Measurements from ENCODE around the gene PLEKHA6. TPM values are rescaled to one million over a fixed set of nuclear protein-coding genes. Genes with fewer than 3 reads are reported as not detected.

Gene PLEKHA6
- total and polyA plus RNA-seq, 2 of the 8 experiments (the other 6 are each of a cell fraction or from before 2014, with no cell fraction given), result 4.8 to 20.2 TPM

DNA sequence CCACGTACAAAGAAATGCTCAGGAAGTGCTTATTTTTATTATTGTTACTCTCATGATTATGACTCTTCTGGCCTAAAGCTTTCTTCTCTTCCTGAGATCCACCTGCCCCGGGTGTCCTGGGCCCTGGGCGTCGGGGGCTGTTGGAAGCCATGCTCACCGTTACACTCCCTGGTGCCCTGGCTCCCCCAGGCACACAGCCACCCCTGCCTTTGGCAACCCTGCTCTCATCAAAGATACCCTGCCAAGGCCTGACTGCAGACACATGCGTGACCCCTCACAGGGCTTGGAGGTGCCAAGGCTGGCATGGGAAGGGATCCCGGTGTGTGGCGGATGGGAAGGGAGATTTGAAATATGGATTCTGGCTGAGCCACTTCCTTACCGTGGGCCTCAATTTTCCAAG is 160.2 kb downstream of the PLEKHA6 start:
- H2BK20ac ChIP-seq (ENCODE audit: low read length), result no peak overlapping the region
- no peak for TF ChIP-seq EGR1 (IDR thresholded peaks at IDR 0.05; ENCODE audit: borderline replicate concordance, low read depth, low read length)
- TF ChIP-seq ZNF274 (IDR thresholded peaks at IDR 0.05; ENCODE audit: borderline replicate concordance, extremely low read depth, low read length), result no peak
- no peak for TF ChIP-seq MAFK (IDR thresholded peaks at IDR 0.05; ENCODE audit: low read depth, low read length)
- no peak for TF ChIP-seq GTF2F1 (IDR thresholded peaks at IDR 0.05; ENCODE audit: borderline replicate concordance, low read depth, low read length)
- TF ChIP-seq CHD1 (IDR thresholded peaks at IDR 0.05; ENCODE audit: low read depth, low read length), result no peak
- TF ChIP-seq TAF1 (IDR thresholded peaks at IDR 0.05; ENCODE audit: low read depth, low read length), result no peak
- TF ChIP-seq, protein P1, sequence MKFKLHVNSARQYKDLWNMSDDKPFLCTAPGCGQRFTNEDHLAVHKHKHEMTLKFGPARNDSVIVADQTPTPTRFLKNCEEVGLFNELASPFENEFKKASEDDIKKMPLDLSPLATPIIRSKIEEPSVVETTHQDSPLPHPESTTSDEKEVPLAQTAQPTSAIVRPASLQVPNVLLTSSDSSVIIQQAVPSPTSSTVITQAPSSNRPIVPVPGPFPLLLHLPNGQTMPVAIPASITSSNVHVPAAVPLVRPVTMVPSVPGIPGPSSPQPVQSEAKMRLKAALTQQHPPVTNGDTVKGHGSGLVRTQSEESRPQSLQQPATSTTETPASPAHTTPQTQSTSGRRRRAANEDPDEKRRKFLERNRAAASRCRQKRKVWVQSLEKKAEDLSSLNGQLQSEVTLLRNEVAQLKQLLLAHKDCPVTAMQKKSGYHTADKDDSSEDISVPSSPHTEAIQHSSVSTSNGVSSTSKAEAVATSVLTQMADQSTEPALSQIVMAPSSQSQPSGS (IDR thresholded peaks at IDR 0.05; ENCODE audit: low read length), result no peak
- no peak for TF ChIP-seq SUZ12 (IDR thresholded peaks at IDR 0.05; ENCODE audit: low read length)
- TF ChIP-seq BCL11A (IDR thresholded peaks at IDR 0.05; ENCODE audit: low read depth in 2 of 2, low read length in 2 of 2), result no peak
- TF ChIP-seq, protein P2, sequence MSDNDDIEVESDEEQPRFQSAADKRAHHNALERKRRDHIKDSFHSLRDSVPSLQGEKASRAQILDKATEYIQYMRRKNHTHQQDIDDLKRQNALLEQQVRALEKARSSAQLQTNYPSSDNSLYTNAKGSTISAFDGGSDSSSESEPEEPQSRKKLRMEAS (IDR thresholded peaks at IDR 0.05), result no peak
- no peak for TF ChIP-seq BRCA1 (IDR thresholded peaks at IDR 0.05; ENCODE audit: low read depth, low read length)
- no peak for TF ChIP-seq PHF8 (conservative IDR thresholded peaks at IDR 0.05; ENCODE audit: low read depth, low read length)
- TF ChIP-seq SIRT6 (IDR thresholded peaks at IDR 0.05; ENCODE audit: low read length), result no peak
- H3K27me3 ChIP-seq (replicated peaks in 1 of 4; ENCODE audit: control insufficient read depth in 3 of 4, extremely low read depth in 1 of 4, insufficient read depth in 3 of 4, low read length in 3 of 4), result no peaks in the 10 kb centered on the region
- no peak overlapping the region for H2BK5ac ChIP-seq (ENCODE audit: low read depth, low read length)
- H3K36me3 ChIP-seq (ENCODE audit: control insufficient read depth in 2 of 4, insufficient read depth in 4 of 4, low read length in 3 of 4), result no peaks in the 10 kb centered on the region; a peak in 1 of 8 replicates
- no peak overlapping the region for H3K9ac ChIP-seq (replicated peaks in 1 of 4; ENCODE audit: extremely low read depth in 1 of 4, low read depth in 3 of 4, low read length in 3 of 4)
- DNase-seq (ENCODE audit: low read depth in 1 of 2, low spot score in 2 of 2) (no peak), FAIRE-seq (no peak)
- peaks cover 0 to 5% (median 0%) of the 10 kb centered on the region in 4 experiments; a peak in 3 of 7 replicates for H3K4me1 ChIP-seq (replicated peaks in 1 of 4; ENCODE audit: control insufficient read depth in 3 of 4, insufficient read depth in 4 of 4, low read length in 3 of 4)
- H2BK120ac ChIP-seq (replicated peaks; ENCODE audit: low read depth, low read length), result no peak overlapping the region
- 86% methylated on average over 9 of the region's 9 CpGs; no CpG with 5 or more reads in 1 of the 2 experiments for WGBS, 2 experiments (ENCODE audit: extremely low coverage in 1 of 2, insufficient coverage in 1 of 2, insufficient read length in 1 of 2, insufficient replicate concordance in 2 of 2, low coverage in 1 of 2, low lambda C conversion rate in 2 of 2, missing lambda C conversion rate in 1 of 2)
- no peak overlapping the region for H3K23ac ChIP-seq (ENCODE audit: insufficient read length)
- H4K8ac ChIP-seq (ENCODE audit: extremely low read depth, insufficient read depth, low read length), result no peak overlapping the region
- H3K79me2 ChIP-seq (ENCODE audit: control insufficient read depth in 1 of 2, insufficient read depth in 2 of 2, low read length in 2 of 2), result no peaks in the 10 kb centered on the region
- CTCF ChIA-PET (ENCODE audit: partially characterized antibody), result interaction anchor here (1.1 to 12.6 kb wide), 8 partner anchors 10 to 171 kb away, joined by 4 to 360 read pairs (median 14); partner anchors contain the start of genes ETNK2, GOLT1A, PLEKHA6 and REN
- no peak overlapping the region for H3K4ac ChIP-seq (replicated peaks; ENCODE audit: insufficient read length, low read depth, low read length)
- H3K18ac ChIP-seq (ENCODE audit: extremely low read depth, low read length), result no peak overlapping the region
- H2AFZ ChIP-seq (ENCODE audit: low read length), result no peak overlapping the region
- no peak overlapping the region for H3K4me2 ChIP-seq (ENCODE audit: insufficient read depth in 1 of 2, low read depth in 2 of 2, low read length in 2 of 2)
- H3K27ac ChIP-seq (ENCODE audit: low read depth, low read length), result no peak overlapping the region
- H3K4me3 ChIP-seq (ENCODE audit: extremely low read depth in 1 of 4, insufficient read depth in 2 of 4, low read depth in 3 of 4, low read length in 4 of 4), result no peak overlapping the region
- POLR2A ChIA-PET (ENCODE audit: partially characterized antibody), result interaction anchor here (1.8 kb wide), 1 partner anchor 10 kb away, joined by 10 read pairs; no protein-coding TSS in a partner anchor
- H3K79me1 ChIP-seq (ENCODE audit: low read depth, low read length), result peaks cover 5% of the 10 kb centered on the region
- H3K14ac ChIP-seq (ENCODE audit: insufficient read length), result no peak overlapping the region
- H4K5ac ChIP-seq (ENCODE audit: insufficient read length, low read depth, low read length), result no peak overlapping the region
- H2BK15ac ChIP-seq (ENCODE audit: low read length), result no peak overlapping the region
- H4K20me1 ChIP-seq (replicated peaks in 1 of 2; ENCODE audit: control insufficient read depth in 1 of 2, insufficient read depth in 2 of 2, low read length in 2 of 2), result peaks cover 0 to 6% of the 10 kb centered on the region in 2 experiments
- H3K9me3 ChIP-seq (ENCODE audit: insufficient read depth in 2 of 2, low read depth in 1 of 2, low read length in 1 of 2), result no peaks in the 10 kb centered on the region
- no peak overlapping the region for H2BK12ac ChIP-seq (ENCODE audit: low read depth, low read length)
- H3K56ac ChIP-seq (replicated peaks; ENCODE audit: insufficient read length, low read depth, low read length), result no peak overlapping the region
- H4K91ac ChIP-seq (replicated peaks; ENCODE audit: insufficient read length, low read length), result no peak overlapping the region
- no peak overlapping the region for H2AK5ac ChIP-seq (ENCODE audit: low read depth, low read length)
- peaks cover 7% of the 10 kb centered on the region for H3K23me2 ChIP-seq (ENCODE audit: low read depth, low read length)
